ENCODE measurements around the gene POC1A.

The POC1A gene

GRCh38 chr3:52091586-52092270, 62.5 kb downstream of the POC1A start:
- no peaks in the 10 kb centered on the region for H3K4me1 ChIP-seq (ENCODE audit: control insufficient read depth, insufficient read depth, low read length)
- no peaks in the 10 kb centered on the region for H3K27me3 ChIP-seq (ENCODE audit: control insufficient read depth, insufficient read depth, low read length)
- no peaks in the 10 kb centered on the region for H3K9me3 ChIP-seq (ENCODE audit: control insufficient read depth, insufficient read depth, low read length)
- peaks cover 17% of the 10 kb centered on the region for H3K36me3 ChIP-seq (ENCODE audit: control insufficient read depth, insufficient read depth, low read length)
- no peak overlapping the region for H3K4me3 ChIP-seq (ENCODE audit: low read depth, low read length)
- H3K9ac ChIP-seq (ENCODE audit: low read depth, low read length) = no peak overlapping the region

DNA sequence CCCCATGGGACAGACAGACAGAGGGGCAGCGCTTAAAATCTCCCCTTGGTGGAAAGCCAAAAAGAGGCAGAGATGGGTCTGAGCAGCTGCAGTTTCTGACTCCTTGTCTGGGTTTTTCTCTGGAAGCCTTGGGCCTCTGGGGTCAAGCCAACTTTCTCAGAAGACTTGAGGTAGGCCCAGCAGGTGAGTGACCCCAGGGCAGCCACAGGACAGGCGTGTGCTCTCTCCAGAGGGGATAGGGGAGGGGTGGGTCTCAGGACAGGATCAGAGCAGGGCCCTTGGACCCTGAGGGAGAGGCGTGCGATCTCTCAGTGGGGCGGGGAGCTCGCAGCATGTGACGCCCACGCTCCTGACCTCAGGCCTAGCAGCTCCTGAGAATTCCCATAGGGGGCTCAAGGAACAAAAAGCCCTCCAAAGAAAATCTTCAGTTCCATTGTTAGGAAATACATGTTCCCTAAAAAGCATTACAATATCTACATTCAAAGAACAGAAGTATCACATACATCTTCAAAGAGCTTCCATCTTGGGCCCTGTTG, 63.2 kb downstream of the POC1A start:
- no peaks in the 10 kb centered on the region for H3K9me3 ChIP-seq (ENCODE audit: control insufficient read depth, insufficient read depth, low read length)
- no peak overlapping the region for H3K9ac ChIP-seq (ENCODE audit: low read depth, low read length)

DNA sequence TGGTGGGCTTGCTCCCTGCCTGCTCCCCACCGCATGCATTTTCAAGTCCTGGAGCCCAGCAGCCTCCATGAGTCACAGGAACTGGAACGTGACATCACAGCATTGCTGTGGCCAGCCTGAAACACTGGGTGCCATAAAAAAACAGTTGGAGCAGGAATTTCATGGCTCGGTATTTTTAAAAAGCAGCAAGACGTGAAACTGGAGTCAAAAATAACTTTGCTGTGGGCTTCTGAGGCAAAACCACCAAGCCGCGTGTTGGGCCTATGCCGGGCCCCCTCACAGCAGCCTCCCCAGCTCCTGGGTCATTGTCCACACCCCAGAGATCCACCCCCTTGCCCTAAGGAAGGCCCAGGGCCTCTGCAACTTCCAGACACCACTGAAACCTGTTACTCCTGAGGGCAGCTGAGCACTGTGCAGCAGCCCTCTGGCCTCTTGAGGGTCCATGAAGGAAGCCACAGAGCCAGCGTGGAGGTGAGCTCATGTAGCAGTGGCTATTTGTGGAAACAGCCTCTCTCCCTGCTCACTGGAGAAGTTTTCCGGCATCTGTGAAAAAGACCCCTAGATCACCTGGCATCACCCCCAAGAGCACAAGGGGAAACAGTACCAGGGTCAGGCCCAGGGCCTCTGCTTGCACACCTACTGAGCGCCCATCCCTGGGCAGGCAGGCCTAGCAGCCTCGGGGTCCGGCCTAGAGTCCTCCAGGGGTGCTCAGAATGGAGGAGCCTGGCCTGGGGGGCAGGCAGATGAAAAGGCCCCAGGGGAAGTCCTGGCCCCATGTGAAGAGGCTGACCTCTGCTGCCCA, 63.9 kb downstream of the POC1A start:
- Histone ChIP-seq H3K9me3 (ENCODE audit: control insufficient read depth, insufficient read depth, low read length) (no peaks in the 10 kb centered on the region), H3K9ac (ENCODE audit: low read depth, low read length) (peak overlapping the region; percentile 41), H3K36me3 (ENCODE audit: control insufficient read depth, insufficient read depth, low read length) (peaks cover 16% of the 10 kb centered on the region), H3K27me3 (ENCODE audit: control insufficient read depth, insufficient read depth, low read length) (no peaks in the 10 kb centered on the region), H3K4me3 (ENCODE audit: low read depth, low read length) (no peak overlapping the region), H3K4me1 (ENCODE audit: control insufficient read depth, insufficient read depth, low read length) (no peaks in the 10 kb centered on the region)

More for the DNA sequence above, 63.2 kb downstream of the POC1A start:
- H3K27me3 ChIP-seq (ENCODE audit: control insufficient read depth, insufficient read depth, low read length) = no peaks in the 10 kb centered on the region
- H3K4me1 ChIP-seq (ENCODE audit: control insufficient read depth, insufficient read depth, low read length) = no peaks in the 10 kb centered on the region
- H3K36me3 ChIP-seq (ENCODE audit: control insufficient read depth, insufficient read depth, low read length) = peaks cover 16% of the 10 kb centered on the region
- H3K4me3 ChIP-seq (ENCODE audit: low read depth, low read length) = no peak overlapping the region

DNA sequence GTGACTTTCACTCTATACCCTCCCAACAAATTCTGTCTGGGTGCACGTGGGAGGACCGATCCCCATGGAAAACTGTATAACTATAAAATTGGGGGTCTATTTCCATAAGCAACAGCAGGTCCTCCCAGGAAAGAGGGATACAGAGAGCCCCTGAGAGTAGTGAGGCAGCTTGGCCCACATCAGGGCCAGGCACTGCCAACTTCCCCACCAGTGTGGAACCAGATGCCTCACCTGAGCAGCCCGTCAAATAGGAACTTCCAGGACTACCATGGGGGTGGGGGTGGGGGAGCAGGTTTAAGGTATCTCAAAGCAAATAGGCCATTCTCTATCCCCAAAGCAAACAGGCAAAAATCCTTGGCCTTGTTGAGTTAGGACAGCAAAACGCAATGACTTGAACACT, 64.5 kb downstream of the POC1A start:
- H3K9ac ChIP-seq (ENCODE audit: low read depth, low read length) = peak overlapping the region; percentile 41
- no peaks in the 10 kb centered on the region for H3K27me3 ChIP-seq (ENCODE audit: control insufficient read depth, insufficient read depth, low read length)
- peaks cover 16% of the 10 kb centered on the region for H3K36me3 ChIP-seq (ENCODE audit: control insufficient read depth, insufficient read depth, low read length)
- no peak overlapping the region for H3K4me3 ChIP-seq (ENCODE audit: low read depth, low read length)
- no peaks in the 10 kb centered on the region for H3K9me3 ChIP-seq (ENCODE audit: control insufficient read depth, insufficient read depth, low read length)
- H3K4me1 ChIP-seq (ENCODE audit: control insufficient read depth, insufficient read depth, low read length) = no peaks in the 10 kb centered on the region

GRCh38 chr3:52088445-52089367, 65.5 kb downstream of the POC1A start:
- H3K4me1 ChIP-seq (ENCODE audit: control insufficient read depth, insufficient read depth, low read length) = no peaks in the 10 kb centered on the region
- no peaks in the 10 kb centered on the region for H3K9me3 ChIP-seq (ENCODE audit: control insufficient read depth, insufficient read depth, low read length)
- no peaks in the 10 kb centered on the region for H3K27me3 ChIP-seq (ENCODE audit: control insufficient read depth, insufficient read depth, low read length)
- H3K36me3 ChIP-seq (ENCODE audit: control insufficient read depth, insufficient read depth, low read length) = peaks cover 9% of the 10 kb centered on the region
- H3K9ac ChIP-seq (ENCODE audit: low read depth, low read length) = no peak overlapping the region
- no peak overlapping the region for H3K4me3 ChIP-seq (ENCODE audit: low read depth, low read length)

- no peak overlapping the region for H3K9ac ChIP-seq (ENCODE audit: low read depth, low read length)
- no peaks in the 10 kb centered on the region for H3K27me3 ChIP-seq (ENCODE audit: control insufficient read depth, insufficient read depth, low read length)
- H3K36me3 ChIP-seq (ENCODE audit: control insufficient read depth, insufficient read depth, low read length) = peaks cover 5% of the 10 kb centered on the region
- H3K4me1 ChIP-seq (ENCODE audit: control insufficient read depth, insufficient read depth, low read length) = no peaks in the 10 kb centered on the region
- H3K9me3 ChIP-seq (ENCODE audit: control insufficient read depth, insufficient read depth, low read length) = no peaks in the 10 kb centered on the region
- H3K4me3 ChIP-seq (ENCODE audit: low read depth, low read length) = no peak overlapping the region
Observed at GRCh38 chr3:52087731-52088130, 66.5 kb downstream of the POC1A start.

DNA sequence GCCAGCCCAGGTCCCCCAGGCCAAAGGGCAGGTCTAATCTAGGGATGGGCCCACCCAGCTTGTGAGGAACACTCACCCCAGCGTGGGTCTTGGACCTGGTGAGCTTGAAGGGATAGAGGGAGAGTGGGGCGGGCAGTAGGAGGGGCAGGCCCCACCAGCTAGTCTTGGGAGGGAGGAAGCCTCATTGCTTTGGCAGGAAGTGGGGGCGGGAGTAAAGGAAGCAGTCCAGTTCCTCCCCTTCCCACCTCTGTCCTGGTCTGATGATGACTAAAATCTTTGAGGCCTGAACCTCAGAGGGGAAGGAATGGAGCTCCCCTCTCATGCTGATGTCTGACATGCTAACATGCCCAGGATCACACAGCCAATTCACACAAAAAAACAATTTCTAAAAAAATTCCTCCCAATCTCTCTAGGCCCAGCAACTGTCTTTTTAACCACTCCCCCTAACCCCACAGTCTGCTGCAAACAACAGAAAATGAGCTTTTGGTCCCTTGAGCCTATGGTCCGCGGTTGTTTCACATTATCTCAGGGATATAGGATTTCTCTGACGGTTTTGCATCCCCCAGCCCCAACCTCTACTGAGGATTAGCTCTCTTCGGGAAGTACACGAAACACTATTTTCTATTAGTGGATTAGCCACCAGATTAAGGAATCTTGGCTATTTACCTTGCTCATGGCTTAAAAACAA, 67.1 kb downstream of the POC1A start:
- Histone ChIP-seq H3K36me3 (ENCODE audit: control insufficient read depth, insufficient read depth, low read length) (peaks cover 5% of the 10 kb centered on the region), H3K4me1 (ENCODE audit: control insufficient read depth, insufficient read depth, low read length) (no peaks in the 10 kb centered on the region), H3K9me3 (ENCODE audit: control insufficient read depth, insufficient read depth, low read length) (no peaks in the 10 kb centered on the region), H3K4me3 (ENCODE audit: low read depth, low read length) (no peak overlapping the region), H3K9ac (ENCODE audit: low read depth, low read length) (no peak overlapping the region), H3K27me3 (ENCODE audit: control insufficient read depth, insufficient read depth, low read length) (no peaks in the 10 kb centered on the region)

DNA sequence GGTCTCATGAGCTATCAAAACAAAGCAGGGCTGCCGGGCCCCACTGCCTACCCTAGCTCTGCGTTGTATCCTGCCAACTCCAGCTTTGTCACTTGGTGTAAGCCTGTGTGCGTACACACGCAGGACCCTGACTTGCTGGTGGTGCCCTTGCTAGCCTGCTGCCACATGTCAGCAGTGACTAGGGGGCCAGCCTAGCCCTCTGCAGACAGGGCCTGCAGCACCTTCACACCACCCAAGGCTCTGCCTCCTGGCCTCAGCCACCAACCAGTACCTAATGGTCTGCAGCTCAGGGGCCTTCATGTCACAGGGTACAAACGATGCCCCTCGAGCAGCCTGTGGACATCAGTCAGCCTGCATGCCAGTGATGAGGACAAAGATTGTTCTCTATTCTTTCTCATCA, 67.8 kb downstream of the POC1A start:
- Histone ChIP-seq H3K9ac (ENCODE audit: low read depth, low read length) (no peak overlapping the region), H3K36me3 (ENCODE audit: control insufficient read depth, insufficient read depth, low read length) (peaks cover 5% of the 10 kb centered on the region), H3K27me3 (ENCODE audit: control insufficient read depth, insufficient read depth, low read length) (no peaks in the 10 kb centered on the region), H3K4me3 (ENCODE audit: low read depth, low read length) (no peak overlapping the region), H3K9me3 (ENCODE audit: control insufficient read depth, insufficient read depth, low read length) (no peaks in the 10 kb centered on the region), H3K4me1 (ENCODE audit: control insufficient read depth, insufficient read depth, low read length) (no peaks in the 10 kb centered on the region)

- Histone ChIP-seq H3K9me3 (ENCODE audit: control insufficient read depth, insufficient read depth, low read length) (no peaks in the 10 kb centered on the region), H3K27me3 (ENCODE audit: control insufficient read depth, insufficient read depth, low read length) (no peaks in the 10 kb centered on the region), H3K4me3 (ENCODE audit: low read depth, low read length) (no peak overlapping the region), H3K36me3 (ENCODE audit: control insufficient read depth, insufficient read depth, low read length) (peaks cover 5% of the 10 kb centered on the region), H3K9ac (ENCODE audit: low read depth, low read length) (no peak overlapping the region), H3K4me1 (ENCODE audit: control insufficient read depth, insufficient read depth, low read length) (no peaks in the 10 kb centered on the region)
Observed at GRCh38 chr3:52085681-52086282, 68.4 kb downstream of the POC1A start.

DNA sequence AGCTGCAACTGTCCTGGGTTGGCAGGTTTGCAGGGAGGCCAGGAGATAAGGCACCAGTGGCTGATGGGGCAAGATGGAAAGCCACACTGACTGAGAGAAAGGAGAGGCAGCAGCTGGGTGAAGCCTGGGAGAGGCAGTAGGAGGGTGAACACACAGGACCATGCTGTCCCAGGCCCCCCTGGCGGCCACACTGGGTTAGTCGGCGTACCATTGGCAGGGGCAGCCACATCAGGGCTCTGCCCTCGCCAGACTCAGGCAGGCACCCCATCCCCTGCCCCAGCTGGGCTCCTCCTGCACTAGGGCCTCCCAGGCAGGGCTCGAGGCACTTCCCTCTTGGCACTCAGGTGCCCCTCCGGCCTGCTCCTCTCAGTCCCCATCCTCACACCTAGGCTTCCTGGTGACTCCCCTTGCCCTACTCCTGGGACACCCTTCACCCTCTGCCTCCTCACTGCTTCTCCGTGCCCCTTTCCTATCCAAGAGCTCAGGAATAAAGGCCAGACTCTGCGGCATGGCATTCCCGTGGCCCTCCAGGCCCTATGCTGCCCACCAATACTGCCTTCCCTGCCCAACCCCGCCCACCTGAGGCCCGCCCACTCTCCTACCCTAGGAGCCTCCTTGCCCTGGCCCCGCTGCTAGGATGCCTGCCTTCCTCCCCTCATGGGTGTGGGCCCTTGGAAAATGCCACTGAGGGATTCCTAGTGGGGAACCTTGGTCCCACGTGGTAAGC, 69.1 kb downstream of the POC1A start:
- Histone ChIP-seq H3K4me3 (ENCODE audit: low read depth, low read length) (no peak overlapping the region), H3K9me3 (ENCODE audit: control insufficient read depth, insufficient read depth, low read length) (no peaks in the 10 kb centered on the region), H3K27me3 (ENCODE audit: control insufficient read depth, insufficient read depth, low read length) (no peaks in the 10 kb centered on the region), H3K4me1 (ENCODE audit: control insufficient read depth, insufficient read depth, low read length) (no peaks in the 10 kb centered on the region), H3K36me3 (ENCODE audit: control insufficient read depth, insufficient read depth, low read length) (peaks cover 5% of the 10 kb centered on the region), H3K9ac (ENCODE audit: low read depth, low read length) (no peak overlapping the region)
